PFSK-1 (cell line): ENCODE measurements around the gene HBA2.

Experiments
- FOXP2 ChIP-seq: optimal IDR thresholded peaks from 2 replicates; pipeline ENCODE3; 2011; ENCODE audit warnings: borderline replicate concordance, control low read depth, inconsistent platforms; ENCODE audit not compliant: insufficient read depth; ENCODE audit errors: extremely low read length, extremely low read depth
- TAF1 ChIP-seq: IDR thresholded peaks from 2 replicates; pipeline ENCODE4 v1.6.1; 2012; ENCODE audit warnings: low read length, control low read depth, borderline replicate concordance; ENCODE audit not compliant: insufficient read depth

GRCh38 chr16:138049-138417, 34.6 kb upstream of the HBA2 start:
- no peak for TF ChIP-seq FOXP2
- TF ChIP-seq TAF1 = no peak
